IMR-90 (cell line): ENCODE measurements around the gene FAT1. TPM values are rescaled to one million over a fixed set of nuclear protein-coding genes. Genes with fewer than 3 reads are reported as not detected.

Source experiments
- ATAC-seq: fragments of 200-7000 bp; cut with Tn5 transposase; 2 replicates; pipeline ENCODE4 v1.9.1; 2020; ENCODE audit warnings: low read depth, mild to moderate bottlenecking, moderate library complexity
- BruUV-seq: library from RNA; stranded (reverse); fragments of 400-500 nt; replicated peaks from 2 replicates; lab custom pipeline; 2021; lab: Mats Ljungman, UMichigan
- CTCF ChIA-PET: fragments of 300-600 bp; formaldehyde crosslinking; extraction: SDS; loops from one replicate; lab custom pipeline; 2021; ENCODE audit warnings: antibody characterized with exemption; lab: Yijun Ruan, JAX
- POLR2A ChIA-PET: fragments of 300-600 bp; sonication (Branson Sonifier 250); formaldehyde crosslinking; loops from one replicate; lab custom pipeline; 2022; ENCODE audit warnings: antibody characterized with exemption; ENCODE audit not compliant: unreplicated experiment; lab: Charles Lee
- DNase-seq: peaks from one replicate; pipeline ENCODE4 v3.0.0; 2013
- H2AFZ ChIP-seq: replicated peaks from 2 replicates; pipeline ENCODE3; 2013; ENCODE audit warnings: low read length, mild to moderate bottlenecking; ENCODE audit not compliant: poor library complexity
- H2AK5ac ChIP-seq: 2 replicates; pipeline ENCODE4 v1.6.1; 2013; ENCODE audit warnings: low read depth, low read length, inconsistent platforms
- H2AK9ac ChIP-seq: replicated peaks from 2 replicates; pipeline ENCODE3; 2013; ENCODE audit warnings: mild to moderate bottlenecking, low read depth, low read length, moderate library complexity; ENCODE audit not compliant: poor library complexity
- H2BK120ac ChIP-seq: 2 replicates; pipeline ENCODE4 v1.6.1; 2013; ENCODE audit warnings: low read depth, low read length, inconsistent platforms
- H2BK15ac ChIP-seq: 3 replicates; pipeline ENCODE4 v1.6.1; 2013; ENCODE audit warnings: low read depth, low read length, inconsistent platforms
- H2BK20ac ChIP-seq: 2 replicates; pipeline ENCODE4 v1.6.1; 2013; ENCODE audit warnings: low read depth, mild to moderate bottlenecking, inconsistent platforms, low read length, moderate library complexity
- H2BK5ac ChIP-seq: 2 replicates; pipeline ENCODE4 v1.6.1; 2013; ENCODE audit warnings: mild to moderate bottlenecking, low read depth, low read length, inconsistent platforms; ENCODE audit not compliant: poor library complexity, severe bottlenecking
- H3K14ac ChIP-seq: replicated peaks from 2 replicates; pipeline ENCODE4 v1.6.1; 2013; ENCODE audit warnings: low read depth, low read length, inconsistent platforms
- H3K18ac ChIP-seq: 2 replicates; pipeline ENCODE4 v1.6.1; 2013; ENCODE audit warnings: low read depth, low read length, control low read depth
- H3K23ac ChIP-seq: 2 replicates; pipeline ENCODE4 v1.6.1; 2013; ENCODE audit warnings: low read depth, low read length, inconsistent platforms
- H3K27ac ChIP-seq: 2 replicates; pipeline ENCODE4 v1.5.1; 2013; ENCODE audit warnings: mild to moderate bottlenecking, control low read depth, low read length; ENCODE audit not compliant: insufficient read depth
- H3K27me3 ChIP-seq: 2 replicates; pipeline ENCODE4 v1.6.1; 2013; ENCODE audit warnings: low read length; ENCODE audit not compliant: control insufficient read depth, insufficient read depth
- H3K36me3 ChIP-seq: 2 replicates; pipeline ENCODE4 v1.6.1; 2013; ENCODE audit warnings: low read length, mixed read lengths; ENCODE audit not compliant: control insufficient read depth, insufficient read depth
- H3K4ac ChIP-seq: 2 replicates; pipeline ENCODE4 v1.6.1; 2013; ENCODE audit warnings: low read depth, low read length, inconsistent platforms
- H3K4me1 ChIP-seq: 2 replicates; pipeline ENCODE4 v1.6.1; 2013; ENCODE audit warnings: low read length, mixed read lengths; ENCODE audit not compliant: control insufficient read depth, insufficient read depth
- H3K4me2 ChIP-seq: 2 replicates; pipeline ENCODE4 v1.6.1; 2013; ENCODE audit warnings: low read depth, mild to moderate bottlenecking, control low read depth, low read length, moderate library complexity
- H3K4me3 ChIP-seq: 2 replicates; pipeline ENCODE4 v1.5.1; 2013; ENCODE audit warnings: low read depth, mild to moderate bottlenecking, control low read depth, low read length, moderate library complexity; ENCODE audit not compliant: insufficient read depth
- H3K56ac ChIP-seq: 2 replicates; pipeline ENCODE4 v1.6.1; 2013; ENCODE audit warnings: low read length, inconsistent platforms; ENCODE audit not compliant: insufficient read depth; ENCODE audit errors: extremely low read depth
- H3K79me1 ChIP-seq, 2 experiments: 2 replicates each; pipeline ENCODE4 v1.6.1; 2013; ENCODE audit warnings: low read length in 2 of 2, inconsistent platforms in 1 of 2, low read depth in 1 of 2
- H3K9ac ChIP-seq: 2 replicates; pipeline ENCODE4 v1.6.1; 2013; ENCODE audit warnings: low read depth, low read length, control low read depth
- H3K9me1 ChIP-seq: 2 replicates; pipeline ENCODE4 v1.6.1; 2013; ENCODE audit warnings: low read length, inconsistent platforms; ENCODE audit not compliant: insufficient read depth
- H3K9me3 ChIP-seq: 2 replicates; pipeline ENCODE4 v1.6.1; 2013; ENCODE audit warnings: low read length; ENCODE audit not compliant: control insufficient read depth, insufficient read depth
- H4K20me1 ChIP-seq: 2 replicates; pipeline ENCODE4 v1.6.1; 2013; ENCODE audit warnings: low read length, inconsistent platforms; ENCODE audit not compliant: insufficient read depth
- H4K5ac ChIP-seq: 2 replicates; pipeline ENCODE4 v1.6.1; 2013; ENCODE audit warnings: mild to moderate bottlenecking, low read depth, low read length, control low read depth
- H4K8ac ChIP-seq, 2 experiments: 2 replicates each; pipeline ENCODE4 v1.6.1; 2013; ENCODE audit warnings: low read depth in 2 of 2, low read length in 2 of 2, control low read depth in 1 of 2, inconsistent platforms in 1 of 2
- H4K91ac ChIP-seq: 2 replicates; pipeline ENCODE4 v1.6.1; 2013; ENCODE audit warnings: low read depth, low read length, inconsistent platforms; ENCODE audit not compliant: insufficient read depth
- BHLHE40 ChIP-seq: fragments of 150-350 bp; IDR thresholded peaks from 2 replicates; pipeline ENCODE4 v1.6.1; 2016; ENCODE audit warnings: mild to moderate bottlenecking, low read depth, low read length
- CEBPB ChIP-seq: IDR thresholded peaks from 2 replicates; pipeline ENCODE4 v1.6.1; 2012; ENCODE audit warnings: low read depth, low read length, improper control_type of control experiment
- CHD1 ChIP-seq: IDR thresholded peaks from 2 replicates; pipeline ENCODE4 v1.6.1; 2012; ENCODE audit warnings: low read depth, low read length, improper control_type of control experiment
- FOS ChIP-seq: fragments of 150-350 bp; IDR thresholded peaks from 2 replicates; pipeline ENCODE4 v1.6.1; 2016; ENCODE audit warnings: low read depth, low read length
- MAFK ChIP-seq: IDR thresholded peaks from 2 replicates; pipeline ENCODE4 v1.6.1; 2012; ENCODE audit warnings: low read depth, low read length, improper control_type of control experiment
- MAZ ChIP-seq: IDR thresholded peaks from 2 replicates; pipeline ENCODE4 v1.6.1; 2012; ENCODE audit warnings: low read depth, mild to moderate bottlenecking, low read length, improper control_type of control experiment, moderate library complexity, borderline replicate concordance
- MXI1 ChIP-seq: IDR thresholded peaks from 2 replicates; pipeline ENCODE4 v1.6.1; 2012; ENCODE audit warnings: low read depth, mild to moderate bottlenecking, low read length, moderate library complexity, borderline replicate concordance
- NFE2L2 ChIP-seq: fragments of 150-350 bp; IDR thresholded peaks from 2 replicates; pipeline ENCODE4 v1.6.1; 2016; ENCODE audit warnings: low read depth, mild to moderate bottlenecking, low read length
- POLR2A ChIP-seq: IDR thresholded peaks from 2 replicates; pipeline ENCODE4 v1.6.1; 2012; ENCODE audit warnings: mild to moderate bottlenecking, low read depth, low read length
- RAD21 ChIP-seq: IDR thresholded peaks from 2 replicates; pipeline ENCODE4 v1.6.1; 2012; ENCODE audit warnings: low read length, improper control_type of control experiment
- RCOR1 ChIP-seq: IDR thresholded peaks from 2 replicates; pipeline ENCODE4 v1.6.1; 2012; ENCODE audit warnings: mild to moderate bottlenecking, low read length, improper control_type of control experiment; ENCODE audit not compliant: insufficient replicate concordance
- RFX5 ChIP-seq: IDR thresholded peaks from 2 replicates; pipeline ENCODE4 v1.8.0; 2012; ENCODE audit warnings: low read depth, mild to moderate bottlenecking, low read length, moderate library complexity
- SMC3 ChIP-seq: fragments of 150-350 bp; IDR thresholded peaks from 2 replicates; pipeline ENCODE4 v1.6.1; 2016; ENCODE audit warnings: low read depth, mild to moderate bottlenecking, antibody characterized with exemption, low read length, moderate library complexity
- WGBS, 2 experiments: methylation state at CpG; one replicate each; pipeline versions ENCODE4 v1.1.5 to v1.1.7; 2013; ENCODE audit warnings: missing lambda C conversion rate in 2 of 2; ENCODE audit not compliant: insufficient read length in 1 of 2; ENCODE audit errors: extremely low coverage in 2 of 2; 5-methylcytosine and 5-hydroxymethylcytosine counted together
- dilution Hi-C: fragments of 300-500 bp; cut with HindIII; formaldehyde crosslinking; loops from one replicate; pipeline ENCODE4 v1.14.3; 2018; ENCODE audit warnings: low sequenced_read_pairs; ENCODE audit not compliant: unreplicated experiment
- in situ Hi-C: fragments of 300-500 bp; cut with MboI; formaldehyde crosslinking; loops from 3 replicates; pipeline ENCODE4 v1.14.3; 2019; ENCODE audit warnings: low sequenced_read_pairs, inconsistent platforms, mixed read lengths
- intact Hi-C: fragments of 100-400 bp; cut with micrococcal nuclease; formaldehyde crosslinking; loops from 2 replicates; pipeline ENCODE4 v1.10.0; 2022
- polyA plus RNA-seq, 3 experiments: library from polyadenylated mRNA; depleted of rRNA; stranded (reverse); fragments of >200 nt; gene quantifications; 2 replicates each; pipeline ENCODE4 v1.2.3, GENCODE V29; 2012; ENCODE audit warnings: low replicate concordance in 1 of 3
- total RNA-seq: library from RNA; depleted of rRNA; stranded (reverse); fragments of >200 nt; gene quantifications from 2 replicates; pipeline ENCODE4 v1.2.3, GENCODE V29; 2012
- TF ChIP-seq, protein P1 (sequence below): fragments of 150-350 bp; IDR thresholded peaks from 2 replicates; pipeline ENCODE4 v1.6.1; 2016; ENCODE audit warnings: low read depth, mild to moderate bottlenecking, low read length, moderate library complexity, borderline replicate concordance
- TF ChIP-seq, protein P2 (sequence below): conservative IDR thresholded peaks from 2 replicates; pipeline ENCODE4 v1.5.1; 2012; ENCODE audit warnings: mild to moderate bottlenecking, low read depth, low read length, improper control_type of control experiment
- TF ChIP-seq, protein P3 (sequence below): fragments of 150-350 bp; IDR thresholded peaks from 2 replicates; pipeline ENCODE4 v1.6.1; 2017; ENCODE audit warnings: mild to moderate bottlenecking, antibody characterized with exemption, low read length, low read depth

FAT1 gene
- total and polyA plus RNA-seq, 2 of the 4 experiments (the other 2 are of a cell fraction), result 156 to 519 TPM

DNA sequence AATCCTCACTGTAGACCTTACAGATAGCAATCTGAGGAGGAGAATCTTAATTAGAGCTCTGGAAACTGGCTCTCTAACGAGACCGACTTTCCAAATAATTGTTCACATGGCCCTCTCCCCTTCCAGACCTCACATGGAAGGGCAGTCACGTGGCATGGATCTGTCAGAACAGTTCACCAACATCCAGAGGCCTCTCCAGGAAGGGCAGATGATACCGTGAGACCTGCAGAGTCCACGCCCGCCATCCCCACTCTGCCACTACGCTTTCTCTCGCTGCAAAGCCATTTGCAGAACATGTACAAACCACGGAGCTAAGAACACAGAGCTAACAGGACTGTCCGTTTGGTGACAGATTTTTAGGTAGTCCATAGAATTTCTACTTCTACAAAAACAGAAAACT is 20.7 kb downstream of the FAT1 start:
- TF ChIP-seq NFE2L2 (no peak), CHD1 (no peak), POLR2A (no peak), BHLHE40 (no peak), RAD21 (no peak), FOS (no peak), MAZ (no peak), MAFK (no peak), SMC3 (no peak), CEBPB (no peak), RCOR1 (no peak), MXI1 (no peak), RFX5 (no peak)
- TF ChIP-seq, protein P1, sequence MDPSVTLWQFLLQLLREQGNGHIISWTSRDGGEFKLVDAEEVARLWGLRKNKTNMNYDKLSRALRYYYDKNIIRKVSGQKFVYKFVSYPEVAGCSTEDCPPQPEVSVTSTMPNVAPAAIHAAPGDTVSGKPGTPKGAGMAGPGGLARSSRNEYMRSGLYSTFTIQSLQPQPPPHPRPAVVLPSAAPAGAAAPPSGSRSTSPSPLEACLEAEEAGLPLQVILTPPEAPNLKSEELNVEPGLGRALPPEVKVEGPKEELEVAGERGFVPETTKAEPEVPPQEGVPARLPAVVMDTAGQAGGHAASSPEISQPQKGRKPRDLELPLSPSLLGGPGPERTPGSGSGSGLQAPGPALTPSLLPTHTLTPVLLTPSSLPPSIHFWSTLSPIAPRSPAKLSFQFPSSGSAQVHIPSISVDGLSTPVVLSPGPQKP, result no peak
- TF ChIP-seq, protein P2, sequence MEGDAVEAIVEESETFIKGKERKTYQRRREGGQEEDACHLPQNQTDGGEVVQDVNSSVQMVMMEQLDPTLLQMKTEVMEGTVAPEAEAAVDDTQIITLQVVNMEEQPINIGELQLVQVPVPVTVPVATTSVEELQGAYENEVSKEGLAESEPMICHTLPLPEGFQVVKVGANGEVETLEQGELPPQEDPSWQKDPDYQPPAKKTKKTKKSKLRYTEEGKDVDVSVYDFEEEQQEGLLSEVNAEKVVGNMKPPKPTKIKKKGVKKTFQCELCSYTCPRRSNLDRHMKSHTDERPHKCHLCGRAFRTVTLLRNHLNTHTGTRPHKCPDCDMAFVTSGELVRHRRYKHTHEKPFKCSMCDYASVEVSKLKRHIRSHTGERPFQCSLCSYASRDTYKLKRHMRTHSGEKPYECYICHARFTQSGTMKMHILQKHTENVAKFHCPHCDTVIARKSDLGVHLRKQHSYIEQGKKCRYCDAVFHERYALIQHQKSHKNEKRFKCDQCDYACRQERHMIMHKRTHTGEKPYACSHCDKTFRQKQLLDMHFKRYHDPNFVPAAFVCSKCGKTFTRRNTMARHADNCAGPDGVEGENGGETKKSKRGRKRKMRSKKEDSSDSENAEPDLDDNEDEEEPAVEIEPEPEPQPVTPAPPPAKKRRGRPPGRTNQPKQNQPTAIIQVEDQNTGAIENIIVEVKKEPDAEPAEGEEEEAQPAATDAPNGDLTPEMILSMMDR, result no peak
- TF ChIP-seq, protein P3, sequence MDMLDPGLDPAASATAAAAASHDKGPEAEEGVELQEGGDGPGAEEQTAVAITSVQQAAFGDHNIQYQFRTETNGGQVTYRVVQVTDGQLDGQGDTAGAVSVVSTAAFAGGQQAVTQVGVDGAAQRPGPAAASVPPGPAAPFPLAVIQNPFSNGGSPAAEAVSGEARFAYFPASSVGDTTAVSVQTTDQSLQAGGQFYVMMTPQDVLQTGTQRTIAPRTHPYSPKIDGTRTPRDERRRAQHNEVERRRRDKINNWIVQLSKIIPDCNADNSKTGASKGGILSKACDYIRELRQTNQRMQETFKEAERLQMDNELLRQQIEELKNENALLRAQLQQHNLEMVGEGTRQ, result no peak
- no peak overlapping the region for H3K4me2 ChIP-seq
- no peak overlapping the region for H3K4me3 ChIP-seq
- H4K5ac ChIP-seq, result no peak overlapping the region
- no peak overlapping the region for H2BK15ac ChIP-seq
- H3K56ac ChIP-seq, result no peak overlapping the region
- H4K91ac ChIP-seq, result no peak overlapping the region
- peak overlapping the region; percentile 83 for H2AK9ac ChIP-seq
- CTCF ChIA-PET, result no interaction called here
- H4K20me1 ChIP-seq, result peaks cover 95% of the 10 kb centered on the region
- BruUV-seq, result no TSS peak
- H3K27ac ChIP-seq, result no peak overlapping the region
- no peak overlapping the region for H3K14ac ChIP-seq
- intact Hi-C loops (no loop called here), dilution Hi-C loops (no loop called here), in situ Hi-C loops (no loop called here)
- H3K4ac ChIP-seq, result no peak overlapping the region
- no peak overlapping the region for H3K9ac ChIP-seq
- ATAC-seq, result no peak
- H2AK5ac ChIP-seq, result no peak overlapping the region
- no peak overlapping the region for H3K18ac ChIP-seq
- peaks cover 62% of the 10 kb centered on the region for H3K36me3 ChIP-seq
- H3K23ac ChIP-seq, result 0 out of 2 replicates have a peak overlapping the region, but pooled peaks have one; percentile 8
- peaks cover 26% of the 10 kb centered on the region for H3K4me1 ChIP-seq
- H4K8ac ChIP-seq, result no peak overlapping the region
- POLR2A ChIA-PET, result no interaction called here
- H2AFZ ChIP-seq, result no peak overlapping the region
- H3K9me3 ChIP-seq, result no peaks in the 10 kb centered on the region
- no peak for DNase-seq
- no peak overlapping the region for H2BK120ac ChIP-seq
- H3K27me3 ChIP-seq, result no peaks in the 10 kb centered on the region
- H2BK5ac ChIP-seq, result no peak overlapping the region
- no peak overlapping the region for H2BK20ac ChIP-seq
- H3K79me1 ChIP-seq, result peaks cover 12 to 67% of the 10 kb centered on the region in 2 experiments; a peak in 3 of 4 replicates
- WGBS, 2 experiments, result 83% methylated on average over 1 of the region's 10 CpGs; no CpG with 5 or more reads in 1 of the 2 experiments
- peaks cover 43% of the 10 kb centered on the region for H3K9me1 ChIP-seq
